Mesothelial cell of epicardium (in vitro differentiated cells): ENCODE data around the gene CKS1B. TPM values are rescaled to one million over a fixed set of nuclear protein-coding genes. Genes with fewer than 3 reads are reported as not detected.
A peak's percentile ranks its signal among the peaks of the same experiment; 100 is the strongest.

Source experiments
- DNase-seq, 2 experiments: peaks; one replicate each; pipeline ENCODE4 v3.0.0; 2021; ENCODE audit warnings: low spot score in 2 of 2; ENCODE audit not compliant: unreplicated experiment in 2 of 2
- H3K27ac Mint-ChIP-seq: 2 replicates; pipeline ENCODE4 v1.8.0; 2021; ENCODE audit warnings: mixed read lengths
- H3K27me3 Mint-ChIP-seq: 2 replicates; pipeline ENCODE4 v1.8.0; 2021; ENCODE audit warnings: low read depth, mixed read lengths
- H3K36me3 Mint-ChIP-seq: 2 replicates; pipeline ENCODE4 v1.8.0; 2021; ENCODE audit warnings: mixed read lengths
- H3K4me1 Mint-ChIP-seq: 2 replicates; pipeline ENCODE4 v1.8.0; 2021; ENCODE audit warnings: mixed read lengths
- H3K4me3 Mint-ChIP-seq: 2 replicates; pipeline ENCODE4 v1.8.0; 2021; ENCODE audit warnings: mild to moderate bottlenecking, moderate library complexity, mixed read lengths
- H3K9me3 Mint-ChIP-seq: 2 replicates; pipeline ENCODE4 v1.8.0; 2021; ENCODE audit warnings: mixed read lengths
- CTCF ChIP-seq: fragments of 200-600 bp; sonication (generic); IDR thresholded peaks from one replicate; pipeline ENCODE4 v1.5.0; 2021; ENCODE audit warnings: antibody characterized with exemption; ENCODE audit not compliant: unreplicated experiment
- total RNA-seq: library from RNA; stranded (reverse); gene quantifications from 3 replicates; pipeline ENCODE4 v1.2.1, GENCODE V29; 2021

The CKS1B gene
- total RNA-seq, 1 donor from 2014 or later, result 68.2 TPM

GRCh38 chr1:154961207-154962155 lies 13.0 kb upstream of the CKS1B start, which contains the start of gene PYGO2:
Gene PYGO2, minus strand, starts transcription at chr1:154961782. Its CDS starts 206 bp downstream, at chr1:154961576.
- Mint-ChIP-seq H3K9me3 (no peaks in the 10 kb centered on the region), H3K4me3 (peak within 1 kb of the TSS; percentile 85), H3K27me3 (no peaks in the 10 kb centered on the region), H3K27ac (peak within 1 kb of the TSS; percentile 96), H3K36me3 (peaks cover 8% of the 10 kb centered on the region), H3K4me1 (peaks cover 41% of the 10 kb centered on the region)
- peak; percentile 51 for TF ChIP-seq CTCF
- DNase-seq, result peak; percentile 62 to 80

- no peaks in the 10 kb centered on the region for H3K9me3 Mint-ChIP-seq
- H3K27ac Mint-ChIP-seq, result peak overlapping the region; percentile 96
- peaks cover 8% of the 10 kb centered on the region for H3K36me3 Mint-ChIP-seq
- TF ChIP-seq CTCF, result no peak
- H3K4me1 Mint-ChIP-seq, result peaks cover 33% of the 10 kb centered on the region
- no peaks in the 10 kb centered on the region for H3K27me3 Mint-ChIP-seq
- peak overlapping the region; percentile 85 for H3K4me3 Mint-ChIP-seq
- no peak for DNase-seq
These were observed 12.2 kb upstream of the CKS1B start for GRCh38 chr1:154962156-154962749.

GRCh38 chr1:154962795-154963330 lies 11.6 kb upstream of the CKS1B start:
- no peak for TF ChIP-seq CTCF
- peaks cover 28% of the 10 kb centered on the region for H3K4me1 Mint-ChIP-seq
- no peak for DNase-seq
- peak overlapping the region; percentile 85 for H3K4me3 Mint-ChIP-seq
- no peaks in the 10 kb centered on the region for H3K27me3 Mint-ChIP-seq
- no peaks in the 10 kb centered on the region for H3K9me3 Mint-ChIP-seq
- peaks cover 8% of the 10 kb centered on the region for H3K36me3 Mint-ChIP-seq
- H3K27ac Mint-ChIP-seq, result peak overlapping the region; percentile 96

- Mint-ChIP-seq H3K9me3 (no peaks in the 10 kb centered on the region), H3K36me3 (peaks cover 12% of the 10 kb centered on the region), H3K27me3 (no peaks in the 10 kb centered on the region), H3K27ac (peak overlapping the region; percentile 54), H3K4me3 (no peak overlapping the region), H3K4me1 (peaks cover 32% of the 10 kb centered on the region)
- no peak for DNase-seq
- TF ChIP-seq CTCF, result no peak
These were observed 10.8 kb upstream of the CKS1B start for GRCh38 chr1:154963643-154964042.

GRCh38 chr1:154964359-154964758 lies 10.1 kb upstream of the CKS1B start:
- DNase-seq, result no peak
- no peak for TF ChIP-seq CTCF
- H3K9me3 Mint-ChIP-seq, result no peaks in the 10 kb centered on the region
- peaks cover 37% of the 10 kb centered on the region for H3K4me1 Mint-ChIP-seq
- H3K36me3 Mint-ChIP-seq, result peaks cover 12% of the 10 kb centered on the region
- no peak overlapping the region for H3K4me3 Mint-ChIP-seq
- no peaks in the 10 kb centered on the region for H3K27me3 Mint-ChIP-seq
- no peak overlapping the region for H3K27ac Mint-ChIP-seq
